ENCODE results near the gene KLRF2.

GRCh38 chr12:9867531-9867930, 13.8 kb upstream of the KLRF2 start:
- TF ChIP-seq, protein P1, sequence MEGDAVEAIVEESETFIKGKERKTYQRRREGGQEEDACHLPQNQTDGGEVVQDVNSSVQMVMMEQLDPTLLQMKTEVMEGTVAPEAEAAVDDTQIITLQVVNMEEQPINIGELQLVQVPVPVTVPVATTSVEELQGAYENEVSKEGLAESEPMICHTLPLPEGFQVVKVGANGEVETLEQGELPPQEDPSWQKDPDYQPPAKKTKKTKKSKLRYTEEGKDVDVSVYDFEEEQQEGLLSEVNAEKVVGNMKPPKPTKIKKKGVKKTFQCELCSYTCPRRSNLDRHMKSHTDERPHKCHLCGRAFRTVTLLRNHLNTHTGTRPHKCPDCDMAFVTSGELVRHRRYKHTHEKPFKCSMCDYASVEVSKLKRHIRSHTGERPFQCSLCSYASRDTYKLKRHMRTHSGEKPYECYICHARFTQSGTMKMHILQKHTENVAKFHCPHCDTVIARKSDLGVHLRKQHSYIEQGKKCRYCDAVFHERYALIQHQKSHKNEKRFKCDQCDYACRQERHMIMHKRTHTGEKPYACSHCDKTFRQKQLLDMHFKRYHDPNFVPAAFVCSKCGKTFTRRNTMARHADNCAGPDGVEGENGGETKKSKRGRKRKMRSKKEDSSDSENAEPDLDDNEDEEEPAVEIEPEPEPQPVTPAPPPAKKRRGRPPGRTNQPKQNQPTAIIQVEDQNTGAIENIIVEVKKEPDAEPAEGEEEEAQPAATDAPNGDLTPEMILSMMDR (conservative IDR thresholded peaks at IDR 0.05 in 1 of 2, IDR thresholded peaks at IDR 0.05 in 1 of 2; ENCODE audit: extremely low read depth in 1 of 2, insufficient read depth in 1 of 2, low read depth in 1 of 2, low read length in 2 of 2), result no peak
- TF ChIP-seq EZH2 (IDR thresholded peaks at IDR 0.05; ENCODE audit: borderline replicate concordance, low read length), result no peak
